Vagina (tissue), 2 donors: ENCODE results near the gene TSSK1B.

Experiments used
- CTCF ChIP-seq, 3 experiments: fragments of 450-650 bp in 2 of 3; fragments of 200-600 bp in 1 of 3; sonication (generic) in 1 of 3; IDR thresholded peaks; one replicate each; pipeline ENCODE4 v1.5.1; 2017 to 2019; ENCODE audit warnings: antibody characterized with exemption in 3 of 3, mild to moderate bottlenecking in 2 of 3, moderate library complexity in 2 of 3
- POLR2A ChIP-seq, 2 donors: fragments of 450-650 bp; IDR thresholded peaks; one replicate each; pipeline ENCODE4 v1.6.1; 2017; ENCODE audit warnings: antibody characterized with exemption in 2 of 2, mild to moderate bottlenecking in 2 of 2, moderate library complexity in 2 of 2
- POLR2AphosphoS5 ChIP-seq, 2 donors: sonication (generic); formaldehyde crosslinking; IDR thresholded peaks; one replicate each; pipeline ENCODE4 v1.9.0; 2017; ENCODE audit warnings: antibody characterized with exemption in 2 of 2, mild to moderate bottlenecking in 2 of 2, low read depth in 1 of 2; ENCODE audit not compliant: insufficient read depth in 1 of 2

DNA sequence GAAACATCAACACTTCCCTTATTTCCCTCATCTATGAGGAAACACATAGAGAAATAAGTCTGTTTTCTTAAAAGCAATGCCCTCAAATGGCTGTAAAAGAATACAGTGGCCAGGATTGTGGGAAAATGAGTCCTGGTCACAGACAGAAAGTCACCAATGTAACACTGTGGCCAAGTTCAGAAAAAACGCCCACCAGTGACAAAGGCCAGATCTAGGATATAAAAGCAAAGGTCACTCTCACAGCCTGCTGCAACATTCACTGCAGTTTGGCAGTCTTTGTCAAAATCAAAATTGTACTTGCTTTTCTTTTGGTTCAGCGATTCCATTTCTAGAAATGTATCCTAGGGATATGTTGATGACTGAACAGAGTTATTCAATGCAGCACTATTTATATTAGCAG lies 30.5 kb downstream of the TSSK1B start:
- TF ChIP-seq CTCF (IDR thresholded peaks at IDR 0.05), result no peak
- TF ChIP-seq POLR2A (IDR thresholded peaks at IDR 0.05), result no peak
- no peak for TF ChIP-seq POLR2AphosphoS5 (IDR thresholded peaks at IDR 0.05; ENCODE audit: insufficient read depth in 1 of 2, low read depth in 1 of 2)
